ENCODE measurements around the gene TRMT10C.
"Not testable (repeated sequence)": the region's sequence is repeated elsewhere in the genome, so short reads cannot be mapped to it uniquely, and the experiment has no call there.

TRMT10C gene

GRCh38 chr3:101561630-101562328, at the start of gene TRMT10C:
TRMT10C (plus strand) TSS chr3:101561868; CDS start chr3:101564782, 2,914 bp downstream.
- Histone ChIP-seq H3K4me3 (peak within 1 kb of the TSS; percentile 49 to 94 (median 75)), H3K27ac (peak within 1 kb of the TSS; percentile 28 to 92 (median 85))

GRCh38 chr3:101512396-101512645, 49.3 kb upstream of the TRMT10C start:
- H3K27ac ChIP-seq: peak overlapping the region in 20 of 21 experiments; percentile 90 to 99 (median 96)

GRCh38 chr3:101512646-101513418, 48.8 kb upstream of the TRMT10C start, which contains the start of gene SENP7:
SENP7 (minus strand) TSS chr3:101513212; CDS start chr3:101513130, 82 bp downstream.
- Histone ChIP-seq H3K4me3 (peak within 1 kb of the TSS; percentile 71 to 94 (median 76)), H3K27ac (peak within 1 kb of the TSS; percentile 80 to 99 (median 95))

More at GRCh38 chr3:101512396-101512645, 49.3 kb upstream of the TRMT10C start:
- peak overlapping the region; percentile 71 to 94 (median 76) for H3K4me3 ChIP-seq

- Histone ChIP-seq H3K27ac (peak overlapping the region; percentile 80 to 99 (median 95)), H3K4me3 (peak overlapping the region; percentile 71 to 94 (median 76))
Observed at GRCh38 chr3:101513419-101513986, 48.2 kb upstream of the TRMT10C start.

GRCh38 chr3:101518421-101518871, 43.2 kb upstream of the TRMT10C start:
- Histone ChIP-seq H3K27ac (peak overlapping the region in 9 of 21 experiments; percentile 20 to 76 (median 51)), H3K4me3 (no peak overlapping the region)

- Histone ChIP-seq H3K4me3 (no peak overlapping the region), H3K27ac (peak overlapping the region in 5 of 21 experiments; percentile 51 to 83 (median 69))
Observed at GRCh38 chr3:101519685-101520365, 41.8 kb upstream of the TRMT10C start.

- no peak overlapping the region for H3K4me3 ChIP-seq
- H3K27ac ChIP-seq: peak overlapping the region in 9 of 21 experiments; percentile 11 to 83 (median 51)
Observed at GRCh38 chr3:101521211-101521701, 40.4 kb upstream of the TRMT10C start.

GRCh38 chr3:101527441-101527840, 34.2 kb upstream of the TRMT10C start:
- no peak overlapping the region for H3K27ac ChIP-seq
- H3K4me3 ChIP-seq: no peak overlapping the region

- Histone ChIP-seq H3K4me3 (no peak overlapping the region), H3K27ac (no peak overlapping the region)
Observed at GRCh38 chr3:101527906-101528305, 33.8 kb upstream of the TRMT10C start.

- peak overlapping the region in 2 of 21 experiments; percentile 21 to 52 for H3K27ac ChIP-seq
- no peak overlapping the region for H3K4me3 ChIP-seq
Observed at GRCh38 chr3:101529816-101530685, 31.6 kb upstream of the TRMT10C start.

- Histone ChIP-seq H3K27ac (peak overlapping the region in 2 of 21 experiments; percentile 21 to 52), H3K4me3 (no peak overlapping the region)
Observed at GRCh38 chr3:101530686-101531047, 31.0 kb upstream of the TRMT10C start.

GRCh38 chr3:101531473-101532086, 30.1 kb upstream of the TRMT10C start:
- Histone ChIP-seq H3K27ac (peak overlapping the region in 1 of 21 experiments; percentile 52), H3K4me3 (no peak overlapping the region)

- no peak overlapping the region for H3K4me3 ChIP-seq
- H3K27ac ChIP-seq: no peak overlapping the region
Observed at GRCh38 chr3:101532783-101533602, 28.7 kb upstream of the TRMT10C start.

GRCh38 chr3:101533603-101533968, 28.1 kb upstream of the TRMT10C start:
- Histone ChIP-seq H3K4me3 (no peak overlapping the region), H3K27ac (no peak overlapping the region)

- H3K27ac ChIP-seq: no peak overlapping the region
Observed at GRCh38 chr3:101535221-101535620, 26.4 kb upstream of the TRMT10C start.

GRCh38 chr3:101536266-101536665, 25.4 kb upstream of the TRMT10C start:
- Histone ChIP-seq H3K27ac (no peak overlapping the region), H3K4me3 (no peak overlapping the region)

More at GRCh38 chr3:101535221-101535620, 26.4 kb upstream of the TRMT10C start:
- no peak overlapping the region for H3K4me3 ChIP-seq

GRCh38 chr3:101536955-101537354, 24.7 kb upstream of the TRMT10C start:
- H3K27ac ChIP-seq, H3K4me3 ChIP-seq: not testable (repeated sequence)
